Natural killer cell treated with Interleukin-12 subunit alpha and Interleukin-12 subunit beta and Interleukin-15 and Interleukin-18, amount 100 ng/mL, for 72 hours (primary cell): ENCODE measurements around the gene KCNQ1. TPM values are rescaled to one million over a fixed set of nuclear protein-coding genes. Genes with fewer than 3 reads are reported as not detected.

Experiments used
- ATAC-seq, 2 donors: fragments of 150-1000 bp; cut with Tn5 transposase in 1 of 2; sonication (Bioruptor Pico), chemical (Tn5 transposase) in 1 of 2; 2 replicates each; pipeline ENCODE4 v1.10.0; 2021
- DNase-seq: peaks from one replicate; pipeline ENCODE4 v3.0.0; 2022; ENCODE audit warnings: low spot score
- H3K27ac Mint-ChIP-seq, 2 donors: 1 replicate in 1 of 2; 2 replicates in 1 of 2; pipeline ENCODE4 v1.8.0; 2022; ENCODE audit warnings: mixed read lengths in 2 of 2, mild to moderate bottlenecking in 1 of 2, moderate library complexity in 1 of 2
- H3K27me3 Mint-ChIP-seq, 2 donors: 1 replicate in 1 of 2; 2 replicates in 1 of 2; pipeline ENCODE4 v1.8.0; 2022; ENCODE audit warnings: mixed read lengths in 2 of 2
- H3K36me3 Mint-ChIP-seq: one replicate; pipeline ENCODE4 v1.8.0; 2022; ENCODE audit warnings: mixed read lengths
- H3K4me1 Mint-ChIP-seq, 2 donors: 1 replicate in 1 of 2; 2 replicates in 1 of 2; pipeline ENCODE4 v1.8.0; 2022; ENCODE audit warnings: low read depth in 2 of 2, mixed read lengths in 2 of 2, mild to moderate bottlenecking in 1 of 2
- H3K4me3 Mint-ChIP-seq: one replicate; pipeline ENCODE4 v1.8.0; 2022; ENCODE audit warnings: mixed read lengths
- H3K9me3 Mint-ChIP-seq: 2 replicates; pipeline ENCODE4 v1.8.0; 2022; ENCODE audit warnings: mixed read lengths
- total RNA-seq, 2 donors: library from RNA; stranded (reverse); gene quantifications; one replicate each; pipeline ENCODE4 v1.2.3, GENCODE V29; 2022

Gene KCNQ1
- total RNA-seq, 2 donors from 2014 or later = 0.19 to 1.4 TPM

DNA sequence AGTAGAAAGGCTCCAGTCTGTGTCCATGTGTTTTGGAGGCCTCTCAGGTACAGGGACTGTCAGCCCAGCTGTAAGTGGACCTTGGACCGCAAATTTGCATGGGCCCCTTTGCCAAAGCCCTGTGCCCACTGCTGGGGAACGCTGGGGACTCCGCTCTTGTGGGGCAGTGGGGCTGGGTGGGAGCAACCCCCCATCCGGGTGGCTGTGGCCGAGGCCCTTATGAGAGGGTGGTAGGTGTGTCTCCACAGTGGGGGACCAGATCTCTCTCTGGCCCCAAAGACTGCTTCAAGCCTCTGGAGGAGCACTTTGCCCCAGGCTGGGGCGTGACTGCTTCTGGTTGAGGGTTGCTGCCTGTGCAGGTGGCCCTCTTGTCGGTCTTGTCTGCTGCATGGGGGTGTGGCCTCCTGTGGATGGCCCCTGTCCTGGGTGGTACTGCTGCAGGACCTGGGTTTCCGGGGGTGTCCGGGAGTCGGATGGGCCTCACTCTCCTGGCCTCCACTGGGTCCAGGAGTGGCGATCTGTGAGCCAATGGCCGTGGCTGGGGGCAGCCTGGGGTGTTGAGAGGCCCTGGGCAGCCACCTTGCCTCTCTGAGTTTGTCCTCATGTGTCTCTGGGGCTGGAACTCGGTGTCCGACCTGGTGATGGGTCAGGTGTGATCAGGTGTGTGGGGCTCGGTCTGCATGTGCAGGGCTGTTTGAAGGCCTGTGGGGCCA, 15.9 kb downstream of the KCNQ1 start:
- peak; percentile 44 for DNase-seq
- no peak overlapping the region for H3K27ac Mint-ChIP-seq
- no peaks in the 10 kb centered on the region for H3K4me1 Mint-ChIP-seq
- no peaks in the 10 kb centered on the region for H3K9me3 Mint-ChIP-seq
- no peak overlapping the region for H3K4me3 Mint-ChIP-seq
- ATAC-seq = no peak
- no peaks in the 10 kb centered on the region for H3K36me3 Mint-ChIP-seq
- peaks cover 3 to 28% of the 10 kb centered on the region in 2 donors for H3K27me3 Mint-ChIP-seq

- Mint-ChIP-seq H3K36me3 (no peaks in the 10 kb centered on the region), H3K27ac (no peak overlapping the region), H3K27me3 (peaks cover 0 to 23% of the 10 kb centered on the region in 2 donors), H3K4me1 (peaks cover 0 to under 1% of the 10 kb centered on the region in 2 donors), H3K4me3 (no peak overlapping the region), H3K9me3 (no peaks in the 10 kb centered on the region)
- ATAC-seq = no peak
- DNase-seq = no peak
These were observed 16.6 kb downstream of the KCNQ1 start for GRCh38 chr11:2461253-2461955.

- Mint-ChIP-seq H3K36me3 (no peaks in the 10 kb centered on the region), H3K9me3 (no peaks in the 10 kb centered on the region), H3K4me3 (no peak overlapping the region), H3K4me1 (peaks cover 5 to 6% of the 10 kb centered on the region in 2 donors), H3K27ac (no peak overlapping the region), H3K27me3 (peaks cover 0 to 23% of the 10 kb centered on the region in 2 donors)
- ATAC-seq (no peak), DNase-seq (peak; percentile 46)
These were observed 17.2 kb downstream of the KCNQ1 start for GRCh38 chr11:2461956-2462542.

DNA sequence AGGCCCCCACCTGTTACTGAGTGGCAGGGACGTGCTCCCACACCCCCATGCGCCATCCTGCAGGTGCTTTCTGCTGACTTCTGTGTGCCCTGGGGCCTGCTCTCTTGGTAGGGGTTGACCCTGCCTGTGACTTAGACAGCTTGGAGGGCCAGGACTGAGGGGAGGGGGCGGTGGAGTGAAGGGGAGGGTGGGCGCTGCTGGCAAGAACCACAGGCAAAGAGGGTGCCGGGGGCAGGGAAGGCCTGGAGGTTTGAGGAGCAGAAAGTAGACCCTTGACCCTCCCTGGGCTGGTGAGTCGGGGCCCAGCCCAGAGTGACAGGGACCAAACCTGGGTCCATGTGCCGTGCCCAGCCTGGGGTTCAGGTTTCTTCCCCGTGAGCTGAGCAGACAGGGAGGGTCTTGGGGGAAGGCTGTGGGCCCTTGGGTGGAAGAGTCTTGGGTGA, 17.8 kb downstream of the KCNQ1 start:
- H3K27me3 Mint-ChIP-seq = peaks cover 0 to 23% of the 10 kb centered on the region in 2 donors
- no peak overlapping the region for H3K27ac Mint-ChIP-seq
- H3K4me3 Mint-ChIP-seq = no peak overlapping the region
- H3K36me3 Mint-ChIP-seq = no peaks in the 10 kb centered on the region
- no peaks in the 10 kb centered on the region for H3K9me3 Mint-ChIP-seq
- no peak for ATAC-seq
- peaks cover 10 to 11% of the 10 kb centered on the region in 2 donors for H3K4me1 Mint-ChIP-seq
- DNase-seq = no peak

- no peak for ATAC-seq
- H3K27ac Mint-ChIP-seq = no peak overlapping the region
- no peaks in the 10 kb centered on the region for H3K36me3 Mint-ChIP-seq
- no peaks in the 10 kb centered on the region for H3K9me3 Mint-ChIP-seq
- DNase-seq = no peak
- H3K27me3 Mint-ChIP-seq = peaks cover 0 to 20% of the 10 kb centered on the region in 2 donors
- H3K4me1 Mint-ChIP-seq = peaks cover 10 to 14% of the 10 kb centered on the region in 2 donors
- no peak overlapping the region for H3K4me3 Mint-ChIP-seq
These were observed 18.4 kb downstream of the KCNQ1 start for GRCh38 chr11:2462986-2463765.

DNA sequence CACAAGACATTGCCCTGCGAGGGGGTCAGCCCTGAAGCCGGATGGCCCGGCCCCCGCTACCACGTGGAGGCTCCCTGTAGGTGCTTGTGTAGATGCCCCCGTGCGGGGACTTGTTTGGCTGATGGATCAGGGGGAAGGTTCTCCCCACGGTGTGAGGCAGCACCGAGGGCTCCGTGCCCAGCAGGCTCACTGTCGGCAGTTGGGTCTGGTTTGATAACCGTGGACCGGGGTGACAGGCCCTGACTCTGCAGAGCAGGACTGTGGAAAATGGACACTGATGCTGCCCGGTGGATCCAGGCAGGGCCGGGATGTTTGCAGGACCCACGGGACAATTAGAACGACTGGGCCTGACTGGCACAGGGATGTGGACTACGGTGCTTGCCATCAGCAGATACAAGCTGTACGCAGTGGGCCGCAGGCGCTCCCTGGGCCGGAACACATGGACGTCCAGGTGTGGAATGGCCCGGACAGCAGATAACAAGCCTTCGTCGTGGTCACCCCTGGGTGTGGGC, 19.0 kb downstream of the KCNQ1 start:
- Mint-ChIP-seq H3K27ac (no peak overlapping the region), H3K36me3 (no peaks in the 10 kb centered on the region), H3K4me3 (no peak overlapping the region), H3K9me3 (no peaks in the 10 kb centered on the region), H3K27me3 (peaks cover 4 to 13% of the 10 kb centered on the region in 2 donors), H3K4me1 (peaks cover 10 to 14% of the 10 kb centered on the region in 2 donors)
- DNase-seq (no peak), ATAC-seq (no peak)

DNA sequence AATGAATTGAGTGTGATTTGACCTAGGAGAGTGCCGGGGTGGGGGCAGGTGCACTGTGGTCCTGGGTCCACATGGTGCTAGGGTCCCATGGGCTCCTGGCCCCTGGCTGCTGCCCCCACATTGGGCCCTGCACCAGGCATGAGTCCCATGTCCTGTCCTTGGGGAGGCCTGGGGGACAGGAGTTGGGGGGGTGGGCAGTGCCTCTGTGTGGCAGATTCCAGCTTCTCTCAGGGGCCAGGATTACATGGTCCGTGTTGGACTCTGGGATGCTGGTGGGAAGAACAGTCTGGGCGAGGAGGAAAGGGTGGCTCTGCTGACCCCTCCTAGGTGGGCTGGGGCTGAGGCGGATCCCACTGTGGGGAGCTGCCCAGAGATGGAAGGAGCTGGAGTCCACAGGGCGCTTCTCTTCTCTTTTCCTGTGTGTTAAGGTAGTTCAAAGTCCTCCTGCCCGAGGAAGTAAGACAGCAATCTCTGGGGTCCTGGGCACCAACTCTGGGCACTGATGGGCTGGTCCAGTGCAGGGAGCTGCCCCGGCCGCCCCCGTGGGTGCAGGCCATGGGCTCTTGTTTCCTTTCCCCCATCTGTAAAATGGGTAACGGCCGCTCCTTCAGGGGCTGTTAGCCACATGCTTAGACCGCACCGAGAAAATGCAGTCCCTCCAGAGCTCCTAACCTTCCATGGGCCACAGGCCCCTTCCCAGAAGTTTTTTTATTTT, 19.8 kb downstream of the KCNQ1 start:
- no peak overlapping the region for H3K27ac Mint-ChIP-seq
- H3K4me1 Mint-ChIP-seq = peaks cover 10 to 14% of the 10 kb centered on the region in 2 donors

DNA sequence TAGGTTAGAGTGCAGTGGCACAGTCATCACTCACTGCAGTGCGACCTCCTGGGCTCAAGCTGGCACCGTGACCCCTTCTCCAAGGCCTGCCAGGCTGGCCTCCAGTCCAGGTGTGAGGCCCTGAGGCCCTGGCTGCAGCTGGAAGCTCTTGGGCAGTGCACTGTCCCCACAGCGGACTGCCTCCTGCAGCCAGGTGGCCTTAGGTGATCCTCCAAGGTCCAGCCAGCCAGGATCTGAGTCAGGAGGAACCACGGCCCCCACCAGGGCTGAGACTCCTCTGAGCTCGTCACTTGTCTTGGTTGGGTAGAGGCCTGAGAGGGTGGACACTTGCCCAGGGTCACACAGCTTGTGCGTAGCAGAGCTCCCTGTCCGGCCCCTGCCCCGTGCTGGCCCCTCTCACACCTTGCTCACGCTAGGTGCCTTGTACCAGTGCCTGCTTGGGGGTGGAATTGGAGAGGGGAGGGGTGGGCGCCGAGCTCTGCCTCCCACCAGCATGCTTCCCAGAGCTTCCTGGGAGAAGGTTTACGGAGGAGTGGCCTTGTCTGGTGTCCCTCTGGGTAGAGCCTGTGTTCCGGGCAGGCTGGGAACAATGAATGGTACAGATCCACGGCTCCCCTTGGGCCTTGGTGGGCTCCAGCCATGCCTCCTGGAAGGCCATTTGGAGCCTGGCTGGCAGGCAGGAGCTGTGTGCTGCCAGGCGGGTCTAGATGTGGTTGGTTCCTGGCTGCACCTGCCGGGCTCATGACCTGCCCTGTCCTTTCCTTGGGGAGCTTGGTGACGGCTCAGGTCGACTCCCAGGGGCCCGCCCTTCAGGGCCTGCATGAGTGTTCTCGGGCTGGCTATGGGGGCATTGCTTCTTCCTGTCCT, 20.6 kb downstream of the KCNQ1 start:
- H3K9me3 Mint-ChIP-seq = no peaks in the 10 kb centered on the region
- no peak overlapping the region for H3K4me3 Mint-ChIP-seq
- no peaks in the 10 kb centered on the region for H3K36me3 Mint-ChIP-seq
- DNase-seq (no peak), ATAC-seq (no peak)
- H3K27ac Mint-ChIP-seq = no peak overlapping the region
- peaks cover 10 to 14% of the 10 kb centered on the region in 2 donors for H3K4me1 Mint-ChIP-seq
- peaks cover 15 to 17% of the 10 kb centered on the region in 2 donors for H3K27me3 Mint-ChIP-seq

More for the DNA sequence above, 19.8 kb downstream of the KCNQ1 start:
- H3K27me3 Mint-ChIP-seq = peaks cover 9 to 13% of the 10 kb centered on the region in 2 donors
- no peak overlapping the region for H3K4me3 Mint-ChIP-seq
- no peaks in the 10 kb centered on the region for H3K36me3 Mint-ChIP-seq
- no peak for ATAC-seq
- DNase-seq = no peak
- no peaks in the 10 kb centered on the region for H3K9me3 Mint-ChIP-seq

DNA sequence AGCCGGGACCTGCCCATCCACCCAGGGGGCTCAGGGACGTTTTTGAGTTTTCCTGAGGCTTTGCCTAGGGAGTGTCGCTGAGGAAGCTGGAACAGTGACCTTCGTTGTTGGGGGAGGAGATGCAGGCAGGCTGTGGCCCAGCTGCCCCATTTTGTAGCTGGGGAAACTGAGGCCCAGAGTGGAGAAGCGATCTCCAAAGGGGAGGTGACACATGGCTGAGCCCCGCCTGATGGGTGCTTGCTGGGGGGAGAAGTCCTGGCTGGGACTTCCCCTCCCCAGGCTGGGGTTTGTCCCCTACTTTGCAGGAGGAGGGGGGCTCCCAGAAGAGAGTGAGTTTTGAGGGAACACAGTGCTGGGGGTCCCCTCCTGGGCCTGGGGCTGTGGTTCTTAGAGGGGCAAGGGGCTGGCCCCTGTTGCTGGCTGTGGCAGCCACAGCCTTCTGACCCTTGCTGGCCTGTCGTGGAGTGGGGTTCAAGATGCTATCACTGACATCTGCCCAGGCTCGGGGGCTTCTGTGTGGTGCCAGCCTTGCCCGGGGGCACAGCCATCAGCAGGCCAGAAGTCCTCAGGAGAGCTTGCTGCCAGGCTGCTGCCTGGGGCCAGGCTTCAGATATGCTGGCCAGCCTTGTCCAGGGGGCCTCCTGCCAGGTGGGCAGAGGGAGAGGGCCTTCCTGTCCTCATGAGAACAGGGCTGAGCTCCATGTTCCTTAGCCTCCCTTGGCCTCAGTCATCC, 21.4 kb downstream of the KCNQ1 start:
- no peak for ATAC-seq
- no peaks in the 10 kb centered on the region for H3K36me3 Mint-ChIP-seq
- peak overlapping the region in 1 of 2 donors; percentile 8 for H3K27ac Mint-ChIP-seq
- no peak for DNase-seq
- H3K27me3 Mint-ChIP-seq = peaks cover 16 to 17% of the 10 kb centered on the region in 2 donors
- H3K4me3 Mint-ChIP-seq = no peak overlapping the region
- no peaks in the 10 kb centered on the region for H3K9me3 Mint-ChIP-seq
- peaks cover 10 to 14% of the 10 kb centered on the region in 2 donors for H3K4me1 Mint-ChIP-seq

GRCh38 chr11:2466869-2467694, 22.3 kb downstream of the KCNQ1 start:
- Mint-ChIP-seq H3K27ac (peak overlapping the region in 1 of 2 donors; percentile 8), H3K4me3 (no peak overlapping the region), H3K4me1 (peaks cover 15 to 21% of the 10 kb centered on the region in 2 donors), H3K9me3 (no peaks in the 10 kb centered on the region), H3K36me3 (no peaks in the 10 kb centered on the region), H3K27me3 (peaks cover 19 to 25% of the 10 kb centered on the region in 2 donors)
- DNase-seq (no peak), ATAC-seq (peak; percentile 85 to 93)

- peaks cover 20 to 28% of the 10 kb centered on the region in 2 donors for H3K27me3 Mint-ChIP-seq
- no peak overlapping the region for H3K4me3 Mint-ChIP-seq
- DNase-seq (no peak), ATAC-seq (no peak)
- no peaks in the 10 kb centered on the region for H3K36me3 Mint-ChIP-seq
- H3K27ac Mint-ChIP-seq = peak overlapping the region in 1 of 2 donors; percentile 8
- H3K4me1 Mint-ChIP-seq = peaks cover 17 to 23% of the 10 kb centered on the region in 2 donors
- no peaks in the 10 kb centered on the region for H3K9me3 Mint-ChIP-seq
These were observed 22.9 kb downstream of the KCNQ1 start for GRCh38 chr11:2467695-2468055.
